SK-N-SH (cell line): ENCODE results near the gene PRR36. TPM values are rescaled to one million over a fixed set of nuclear protein-coding genes. Genes with fewer than 3 reads are reported as not detected.

Source experiments
- CTCF ChIA-PET: fragments of 300-600, 350-600 bp; formaldehyde crosslinking; extraction: SDS; loops from one replicate; lab custom pipeline; 2021; lab: Yijun Ruan, JAX
- POLR2A ChIA-PET: fragments of 350-600 bp; sonication (Branson Sonifier 250); formaldehyde crosslinking; extraction: SDS; loops from one replicate; lab custom pipeline; 2020; ENCODE audit warnings: antibody characterized with exemption, inconsistent platforms; lab: Yijun Ruan, JAX
- DNase-seq: peaks from one replicate; pipeline ENCODE4 v3.0.0; 2012
- H2AFZ ChIP-seq: fragments of 200-600 bp; sonication (generic); 2 replicates; pipeline ENCODE4 v1.8.1; 2016; ENCODE audit warnings: antibody characterized with exemption, mild to moderate bottlenecking, low read depth
- H3F3A ChIP-seq: fragments of 200-600 bp; sonication (generic); replicated peaks from 2 replicates; pipeline ENCODE3; 2016; ENCODE audit warnings: antibody characterized with exemption, mild to moderate bottlenecking; ENCODE audit not compliant: insufficient read depth
- H3K27ac ChIP-seq, 2 experiments: fragments of 200-500 bp in 1 of 2; fragments of 200-600 bp in 1 of 2; sonication (Bioruptor generic) in 1 of 2; sonication (generic), shearing (Covaris generic) in 1 of 2; 2 replicates each; pipeline versions ENCODE4 v1.5.1 to v1.6.1; 2014 to 2016; ENCODE audit warnings: low read depth in 2 of 2, inconsistent platforms in 1 of 2, low read length in 1 of 2, mild to moderate bottlenecking in 1 of 2, mixed read lengths in 1 of 2
- H3K27me3 ChIP-seq: fragments of 200-600 bp; sonication (generic), shearing (Covaris generic); 2 replicates; pipeline ENCODE4 v1.6.1; 2016; ENCODE audit warnings: mixed run types; ENCODE audit not compliant: insufficient read depth
- H3K36me3 ChIP-seq, 2 experiments: fragments of 200-500 bp in 1 of 2; fragments of 200-600 bp in 1 of 2; sonication (Bioruptor generic) in 1 of 2; sonication (generic) in 1 of 2; replicated peaks in 1 of 2; 2 replicates each; pipeline versions ENCODE3 to v1.5.1; 2014 to 2016; ENCODE audit warnings: low read length in 1 of 2, mild to moderate bottlenecking in 1 of 2; ENCODE audit not compliant: insufficient read depth in 2 of 2, control insufficient read depth in 1 of 2
- H3K4me1 ChIP-seq, 2 experiments: fragments of 200-500 bp in 1 of 2; fragments of 200-600 bp in 1 of 2; sonication (Bioruptor generic) in 1 of 2; sonication (generic), shearing (Covaris generic) in 1 of 2; 2 replicates each; pipeline versions ENCODE4 v1.5.1 to v1.6.1; 2014 to 2016; ENCODE audit warnings: low read depth in 1 of 2, low read length in 1 of 2, mixed run types in 1 of 2; ENCODE audit not compliant: insufficient read depth in 2 of 2, control insufficient read depth in 1 of 2
- H3K4me2 ChIP-seq: fragments of 200-600 bp; sonication (generic), shearing (Covaris generic); 2 replicates; pipeline ENCODE4 v1.6.1; 2017; ENCODE audit warnings: mixed run types
- H3K4me3 ChIP-seq, 2 experiments: fragments of 200-500 bp in 1 of 2; fragments of 200-600 bp in 1 of 2; sonication (Bioruptor generic) in 1 of 2; sonication (generic), shearing (Covaris generic) in 1 of 2; 2 replicates each; pipeline versions ENCODE4 v1.5.1 to v1.8.1; 2014 to 2016; ENCODE audit warnings: low read depth in 2 of 2, inconsistent platforms in 1 of 2, low read length in 1 of 2, mild to moderate bottlenecking in 1 of 2, mixed read lengths in 1 of 2, moderate library complexity in 1 of 2
- H3K79me2 ChIP-seq: fragments of 200-600 bp; sonication (generic); 2 replicates; pipeline ENCODE4 v1.8.1; 2017; ENCODE audit warnings: mild to moderate bottlenecking; ENCODE audit not compliant: insufficient read depth
- H3K9ac ChIP-seq: fragments of 200-600 bp; sonication (generic); 2 replicates; pipeline ENCODE4 v1.6.1; 2017; ENCODE audit warnings: mixed run types
- H3K9me2 ChIP-seq: fragments of 200-600 bp; sonication (generic); 2 replicates; pipeline ENCODE4 v1.6.1; 2017; ENCODE audit warnings: mixed run types
- H3K9me3 ChIP-seq: fragments of 200-600 bp; sonication (generic); 2 replicates; pipeline ENCODE4 v1.6.1; 2017; ENCODE audit warnings: mixed run types, mild to moderate bottlenecking, moderate library complexity
- H4K20me1 ChIP-seq: fragments of 200-600 bp; sonication (generic); 2 replicates; pipeline ENCODE4 v1.6.1; 2017; ENCODE audit warnings: mild to moderate bottlenecking, mixed run types; ENCODE audit not compliant: insufficient read depth
- EZH2phosphoT487 ChIP-seq: fragments of 200-600 bp; sonication (generic); IDR thresholded peaks from 2 replicates; pipeline ENCODE4 v1.6.1; 2017; ENCODE audit warnings: low read depth, mixed run types, mild to moderate bottlenecking, antibody characterized with exemption, moderate library complexity, borderline replicate concordance
- FOXJ3 ChIP-seq: sonication (generic); formaldehyde crosslinking; IDR thresholded peaks from 2 replicates; pipeline ENCODE4 v1.5.1; 2020; ENCODE audit warnings: mild to moderate bottlenecking, missing genetic modification reagents
- GABPA ChIP-seq: IDR thresholded peaks from 2 replicates; pipeline ENCODE4 v1.4.0; 2012; ENCODE audit warnings: low read depth, mild to moderate bottlenecking
- MXI1 ChIP-seq: IDR thresholded peaks from 2 replicates; pipeline ENCODE4 v1.6.1; 2012; ENCODE audit warnings: mild to moderate bottlenecking, low read depth, low read length, improper control_type of control experiment
- NRF1 ChIP-seq: IDR thresholded peaks from 2 replicates; pipeline ENCODE4 v1.6.1; 2012; ENCODE audit warnings: low read depth, mild to moderate bottlenecking, low read length
- RCOR1 ChIP-seq: fragments of 150-350 bp; IDR thresholded peaks from 2 replicates; pipeline ENCODE4 v1.6.1; 2017; ENCODE audit warnings: antibody characterized with exemption, low read length
- SIN3A ChIP-seq: IDR thresholded peaks from 2 replicates; pipeline ENCODE4 v1.6.1; 2012; ENCODE audit warnings: low read depth, mild to moderate bottlenecking, low read length, moderate library complexity, borderline replicate concordance
- WGBS: methylation state at CpG from one replicate; pipeline ENCODE4 v1.1.6; 2017; ENCODE audit warnings: low lambda C conversion rate; 5-methylcytosine and 5-hydroxymethylcytosine counted together
- polyA plus RNA-seq, 3 experiments: library from polyadenylated mRNA; depleted of rRNA; stranded (reverse); fragments of >200 nt; gene quantifications; 2 replicates each; pipeline ENCODE4 v1.2.3, GENCODE V29; 2012
- TF ChIP-seq, protein P1 (sequence below): IDR thresholded peaks from 2 replicates; pipeline ENCODE4; 2012
- TF ChIP-seq, protein P2 (sequence below): IDR thresholded peaks from 2 replicates; pipeline ENCODE4 v1.4.0; 2012; ENCODE audit warnings: low read depth

PRR36 gene
- polyA plus RNA-seq, 1 of the 3 experiments (the other 2 are of a cell fraction) = 0.18 TPM

DNA sequence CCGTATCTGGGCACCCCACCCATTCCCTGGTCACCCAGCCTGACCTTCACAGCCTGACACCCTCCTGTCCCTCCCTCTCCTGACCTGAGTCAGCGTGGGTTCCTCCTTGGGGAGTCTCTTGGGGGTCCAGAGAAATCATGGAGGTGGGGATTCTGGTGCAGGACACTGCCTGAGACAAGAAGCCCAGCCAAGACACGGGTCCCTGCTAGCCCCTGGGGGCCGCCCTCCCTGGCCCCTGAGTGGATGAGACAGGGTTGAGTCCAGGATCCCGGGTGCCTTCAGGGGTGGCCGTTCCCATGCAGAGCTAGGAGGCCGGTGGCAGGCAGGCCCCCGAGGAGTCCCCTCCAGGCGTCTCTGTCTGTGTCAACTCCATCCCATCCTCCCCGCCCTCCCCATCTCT is 31.1 kb upstream of the PRR36 start:
- H3K9me3 ChIP-seq = no peaks in the 10 kb centered on the region
- H2AFZ ChIP-seq = no peak overlapping the region
- H3K4me1 ChIP-seq = peaks cover 0 to 19% of the 10 kb centered on the region in 2 experiments; a peak in 2 of 4 replicates
- WGBS = 66% methylated on average over 9 of the region's 10 CpGs
- H3K4me3 ChIP-seq = peak overlapping the region; percentile 80 to 87; a peak in 3 of 4 replicates
- POLR2A ChIA-PET = no interaction called here
- H3K36me3 ChIP-seq = peaks cover 3 to 9% of the 10 kb centered on the region in 2 experiments
- peak overlapping the region; percentile 97 for H3K4me2 ChIP-seq
- peak overlapping the region; percentile 78; the same call in 1 of the 2 replicates for H3K9ac ChIP-seq
- peaks cover 43% of the 10 kb centered on the region for H3K79me2 ChIP-seq
- H3K27ac ChIP-seq = no peak overlapping the region
- H4K20me1 ChIP-seq = peaks cover 36% of the 10 kb centered on the region
- CTCF ChIA-PET = no interaction called here
- no peak for DNase-seq
- no peaks in the 10 kb centered on the region for H3K27me3 ChIP-seq
- TF ChIP-seq NRF1 (no peak), SIN3A (no peak), RCOR1 (no peak), EZH2phosphoT487 (no peak), FOXJ3 (no peak)
- no peaks in the 10 kb centered on the region for H3F3A ChIP-seq
- no peaks in the 10 kb centered on the region for H3K9me2 ChIP-seq

DNA sequence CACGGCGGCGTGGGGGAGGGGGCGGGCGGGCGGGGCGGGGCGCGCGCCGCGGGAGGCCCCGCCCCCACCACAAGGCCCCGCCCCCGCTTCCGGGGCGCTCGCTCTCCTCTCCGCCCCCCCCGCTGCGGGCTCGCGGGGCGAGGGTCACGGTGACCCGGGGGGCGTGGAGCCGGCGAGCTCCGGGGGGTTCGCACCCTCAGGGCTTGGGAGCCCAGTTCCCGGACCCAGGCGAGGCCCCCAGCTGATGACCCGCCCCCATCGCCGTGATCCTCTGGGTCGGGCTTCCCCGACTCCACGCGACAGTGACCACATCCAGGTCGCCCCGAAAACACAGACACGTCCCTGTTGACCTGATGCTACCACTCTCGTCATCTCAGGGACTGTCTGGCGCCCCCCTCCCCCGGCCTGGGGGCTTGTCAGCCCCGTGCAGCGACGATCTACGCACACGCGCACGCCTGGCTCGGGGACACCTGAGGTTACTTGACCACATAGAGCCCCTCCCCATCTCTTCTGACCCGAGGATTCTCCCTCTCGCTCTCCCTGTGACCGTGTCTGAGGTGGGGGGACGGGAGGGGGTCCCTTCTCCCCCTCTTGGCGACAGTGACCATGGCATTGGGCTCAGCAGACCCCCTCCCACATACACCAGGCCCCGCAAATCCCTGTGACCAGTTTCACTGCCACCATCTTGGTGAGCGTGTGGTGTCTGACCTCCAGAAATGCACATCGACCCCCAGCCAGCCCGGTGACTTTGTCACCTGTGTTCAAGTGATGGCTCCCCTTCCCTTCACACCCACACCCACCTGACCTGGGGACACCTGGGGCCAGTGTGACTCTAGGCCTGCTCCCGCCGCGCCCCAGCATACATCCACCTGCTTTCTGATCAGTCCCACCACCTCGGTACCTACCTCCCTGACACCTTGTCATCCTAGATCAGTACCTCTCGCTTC is 30.2 kb upstream of the PRR36 start:
- H4K20me1 ChIP-seq = peaks cover 36% of the 10 kb centered on the region
- no peaks in the 10 kb centered on the region for H3K9me3 ChIP-seq
- peak; percentile 85 for DNase-seq
- H3F3A ChIP-seq = no peaks in the 10 kb centered on the region
- H3K4me2 ChIP-seq = peak overlapping the region; percentile 97
- no peaks in the 10 kb centered on the region for H3K27me3 ChIP-seq
- peak overlapping the region; percentile 78 for H3K9ac ChIP-seq
- TF ChIP-seq MXI1 = peak; percentile 54; the same call in 1 of the 2 replicates
- TF ChIP-seq EZH2phosphoT487 = no peak
- TF ChIP-seq GABPA = no peak
- TF ChIP-seq, protein P1, sequence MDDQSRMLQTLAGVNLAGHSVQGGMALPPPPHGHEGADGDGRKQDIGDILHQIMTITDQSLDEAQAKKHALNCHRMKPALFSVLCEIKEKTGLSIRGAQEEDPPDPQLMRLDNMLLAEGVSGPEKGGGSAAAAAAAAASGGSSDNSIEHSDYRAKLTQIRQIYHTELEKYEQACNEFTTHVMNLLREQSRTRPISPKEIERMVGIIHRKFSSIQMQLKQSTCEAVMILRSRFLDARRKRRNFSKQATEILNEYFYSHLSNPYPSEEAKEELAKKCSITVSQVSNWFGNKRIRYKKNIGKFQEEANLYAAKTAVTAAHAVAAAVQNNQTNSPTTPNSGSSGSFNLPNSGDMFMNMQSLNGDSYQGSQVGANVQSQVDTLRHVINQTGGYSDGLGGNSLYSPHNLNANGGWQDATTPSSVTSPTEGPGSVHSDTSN = 0 out of 2 replicates have a peak, but pooled peaks have one; percentile 0
- TF ChIP-seq, protein P2, sequence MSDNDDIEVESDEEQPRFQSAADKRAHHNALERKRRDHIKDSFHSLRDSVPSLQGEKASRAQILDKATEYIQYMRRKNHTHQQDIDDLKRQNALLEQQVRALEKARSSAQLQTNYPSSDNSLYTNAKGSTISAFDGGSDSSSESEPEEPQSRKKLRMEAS = peak; percentile 24; the same call in 1 of the 2 replicates
- POLR2A ChIA-PET = interaction anchor here (0.7 to 1.6 kb wide), 4 partner anchors 12 to 39 kb away, joined by 3 to 8 read pairs (median 4); partner anchors contain the start of genes SNAPC2 and TIMM44
- peaks cover 0 to 19% of the 10 kb centered on the region in 2 experiments; a peak in 2 of 4 replicates for H3K4me1 ChIP-seq
- peak overlapping the region; percentile 80 to 87 for H3K4me3 ChIP-seq
- 13% methylated on average over 25 of the region's 68 CpGs for WGBS
- peaks cover 43% of the 10 kb centered on the region for H3K79me2 ChIP-seq
- CTCF ChIA-PET = interaction anchor here (0.8 to 2.3 kb wide), 9 partner anchors 8 to 74 kb away, joined by 3 to 26 read pairs (median 4); partner anchors contain the start of gene SNAPC2
- peaks cover 2 to 3% of the 10 kb centered on the region in 2 experiments for H3K36me3 ChIP-seq
- H2AFZ ChIP-seq = no peak overlapping the region
- no peaks in the 10 kb centered on the region for H3K9me2 ChIP-seq
- H3K27ac ChIP-seq = peak overlapping the region; percentile 54 to 87; a peak in 3 of 4 replicates
